Smooth muscle cell (in vitro differentiated cells): Measurements from ENCODE around the gene SRSF3. TPM values are rescaled to one million over a fixed set of nuclear protein-coding genes. Genes with fewer than 3 reads are reported as not detected.

ENCODE experiments used
- DNase-seq: peaks from one replicate; lab custom pipeline; 2025; ENCODE audit not compliant: unreplicated experiment; lab: John Stamatoyannopoulos, UW
- H2AFZ ChIP-seq: fragments of 200-600 bp; sonication (generic); 2 replicates; pipeline ENCODE4 v1.6.0; 2016; ENCODE audit warnings: antibody characterized with exemption, low read depth, mild to moderate bottlenecking
- H3F3A ChIP-seq: fragments of 200-600 bp; sonication (generic); 2 replicates; pipeline ENCODE4 v1.6.0; 2017; ENCODE audit warnings: antibody characterized with exemption, low read depth
- H3K27ac ChIP-seq: fragments of 200-600 bp; sonication (generic); 2 replicates; pipeline ENCODE4 v1.5.1; 2016; ENCODE audit warnings: low read depth, mild to moderate bottlenecking
- H3K27me3 ChIP-seq: fragments of 200-600 bp; sonication (generic); 2 replicates; pipeline ENCODE4 v1.6.1; 2016; ENCODE audit warnings: low read depth, mild to moderate bottlenecking
- H3K36me3 ChIP-seq: fragments of 200-600 bp; sonication (generic); 2 replicates; pipeline ENCODE4 v1.5.1; 2016; ENCODE audit warnings: low read depth
- H3K4me1 ChIP-seq: fragments of 200-600 bp; sonication (generic); 2 replicates; pipeline ENCODE4 v1.5.1; 2016; ENCODE audit warnings: low read depth
- H3K4me2 ChIP-seq: fragments of 200-600 bp; sonication (generic); 2 replicates; pipeline ENCODE4 v1.6.0; 2016; ENCODE audit warnings: mild to moderate bottlenecking
- H3K4me3 ChIP-seq: fragments of 200-600 bp; sonication (generic); 2 replicates; pipeline ENCODE4 v1.5.1; 2016; ENCODE audit warnings: mild to moderate bottlenecking
- H3K79me2 ChIP-seq: fragments of 200-600 bp; sonication (generic); 2 replicates; pipeline ENCODE4 v1.6.0; 2016; ENCODE audit warnings: low read depth, mild to moderate bottlenecking
- H3K9ac ChIP-seq: fragments of 200-600 bp; sonication (generic); 2 replicates; pipeline ENCODE4 v1.6.0; 2016; ENCODE audit warnings: low read depth
- H3K9me3 ChIP-seq: fragments of 200-600 bp; sonication (generic); replicated peaks from 2 replicates; pipeline ENCODE4 v1.5.1; 2016; ENCODE audit warnings: low read depth
- H4K20me1 ChIP-seq: fragments of 200-600 bp; sonication (generic); 2 replicates; pipeline ENCODE4 v1.6.0; 2016; ENCODE audit warnings: low read depth
- WGBS: methylation state at CpG from one replicate; pipeline ENCODE4 v1.1.7; 2016; ENCODE audit warnings: low lambda C conversion rate; 5-methylcytosine and 5-hydroxymethylcytosine counted together
- polyA plus RNA-seq: library from polyadenylated mRNA; unstranded; fragments of >200 nt; fragmentation: Nextera tagmentation; extraction: Ambion mirVana; gene quantifications from 2 replicates; pipeline ENCODE4 v1.2.1, GENCODE V29; 2016
- total RNA-seq: library from RNA; depleted of rRNA; stranded (reverse); fragments of >200 nt; gene quantifications from 2 replicates; pipeline ENCODE4 v1.2.3, GENCODE V29; 2014
- TF ChIP-seq, protein P1 (sequence below): fragments of 200-600 bp; sonication (generic); IDR thresholded peaks from 2 replicates; pipeline ENCODE4 v1.5.1; 2017; ENCODE audit warnings: borderline replicate concordance, mild to moderate bottlenecking, antibody characterized with exemption; ENCODE audit not compliant: insufficient read depth, poor library complexity, severe bottlenecking

Gene SRSF3
- total and polyA plus RNA-seq, 2 experiments from 2014 or later = 158 to 179 TPM

DNA sequence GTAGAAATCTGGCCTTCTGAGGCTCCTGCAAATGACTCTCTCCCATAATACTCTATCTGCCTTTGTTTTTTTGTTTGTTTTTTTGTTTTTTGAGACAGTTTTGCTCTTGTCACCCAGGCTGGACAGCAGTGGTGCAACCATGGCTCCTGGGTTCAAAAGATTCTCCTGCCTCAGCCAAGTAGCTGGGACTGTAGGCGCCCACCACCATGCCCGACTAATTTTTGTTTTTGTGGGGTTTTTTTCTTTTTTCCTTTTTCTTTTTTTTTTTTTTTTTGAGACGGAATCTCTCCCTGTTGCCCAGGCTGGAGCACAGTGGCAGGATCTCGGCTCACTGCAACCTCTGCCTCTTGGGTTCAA lies 30.3 kb upstream of the SRSF3 start:
- no peaks in the 10 kb centered on the region for H3K79me2 ChIP-seq
- no peaks in the 10 kb centered on the region for H3K36me3 ChIP-seq
- no peaks in the 10 kb centered on the region for H3F3A ChIP-seq
- 99% methylated on average over 4 of the region's 4 CpGs for WGBS
- no peaks in the 10 kb centered on the region for H4K20me1 ChIP-seq
- no peak overlapping the region for H3K9ac ChIP-seq
- H3K27me3 ChIP-seq = no peaks in the 10 kb centered on the region
- no peak overlapping the region for H3K4me2 ChIP-seq
- peak overlapping the region; percentile 39 for H2AFZ ChIP-seq
- no peak for DNase-seq
- H3K4me1 ChIP-seq = peaks cover 7% of the 10 kb centered on the region
- H3K27ac ChIP-seq = no peak overlapping the region
- H3K4me3 ChIP-seq = no peak overlapping the region
- TF ChIP-seq, protein P1, sequence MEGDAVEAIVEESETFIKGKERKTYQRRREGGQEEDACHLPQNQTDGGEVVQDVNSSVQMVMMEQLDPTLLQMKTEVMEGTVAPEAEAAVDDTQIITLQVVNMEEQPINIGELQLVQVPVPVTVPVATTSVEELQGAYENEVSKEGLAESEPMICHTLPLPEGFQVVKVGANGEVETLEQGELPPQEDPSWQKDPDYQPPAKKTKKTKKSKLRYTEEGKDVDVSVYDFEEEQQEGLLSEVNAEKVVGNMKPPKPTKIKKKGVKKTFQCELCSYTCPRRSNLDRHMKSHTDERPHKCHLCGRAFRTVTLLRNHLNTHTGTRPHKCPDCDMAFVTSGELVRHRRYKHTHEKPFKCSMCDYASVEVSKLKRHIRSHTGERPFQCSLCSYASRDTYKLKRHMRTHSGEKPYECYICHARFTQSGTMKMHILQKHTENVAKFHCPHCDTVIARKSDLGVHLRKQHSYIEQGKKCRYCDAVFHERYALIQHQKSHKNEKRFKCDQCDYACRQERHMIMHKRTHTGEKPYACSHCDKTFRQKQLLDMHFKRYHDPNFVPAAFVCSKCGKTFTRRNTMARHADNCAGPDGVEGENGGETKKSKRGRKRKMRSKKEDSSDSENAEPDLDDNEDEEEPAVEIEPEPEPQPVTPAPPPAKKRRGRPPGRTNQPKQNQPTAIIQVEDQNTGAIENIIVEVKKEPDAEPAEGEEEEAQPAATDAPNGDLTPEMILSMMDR = no peak
- no peaks in the 10 kb centered on the region for H3K9me3 ChIP-seq

DNA sequence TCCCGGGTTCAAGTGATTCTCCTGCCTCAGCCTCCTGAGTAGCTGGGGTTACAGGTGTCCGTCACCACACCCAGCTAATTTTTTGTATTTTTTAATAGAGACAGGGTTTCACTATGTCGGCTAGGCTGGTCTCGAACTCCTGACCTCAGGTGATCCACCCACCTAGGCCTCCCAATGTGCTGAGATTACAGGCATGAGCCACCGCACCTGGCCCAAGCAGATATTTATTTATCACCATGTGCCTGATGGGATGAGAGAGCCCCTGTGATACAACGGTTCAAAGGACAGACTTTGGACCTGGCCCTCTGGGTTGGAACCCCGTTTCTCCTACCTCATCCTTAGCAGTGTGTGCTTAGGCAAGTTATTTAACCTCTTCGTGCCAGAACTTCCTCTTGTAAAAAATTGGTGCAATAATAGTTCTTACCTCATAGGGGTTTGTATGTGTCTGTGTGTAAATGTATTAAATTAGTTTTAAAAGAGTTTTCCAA lies 27.7 kb upstream of the SRSF3 start:
- Histone ChIP-seq H3K36me3 (no peaks in the 10 kb centered on the region), H3K27ac (no peak overlapping the region), H3K4me1 (peaks cover 7% of the 10 kb centered on the region), H3K4me2 (no peak overlapping the region), H2AFZ (no peak overlapping the region), H3K9ac (no peak overlapping the region), H4K20me1 (no peaks in the 10 kb centered on the region), H3K27me3 (no peaks in the 10 kb centered on the region), H3K9me3 (no peaks in the 10 kb centered on the region), H3F3A (no peaks in the 10 kb centered on the region), H3K4me3 (no peak overlapping the region), H3K79me2 (no peaks in the 10 kb centered on the region)
- WGBS = 95% methylated on average over 8 of the region's 8 CpGs
- TF ChIP-seq, protein P1 = no peak
- no peak for DNase-seq

DNA sequence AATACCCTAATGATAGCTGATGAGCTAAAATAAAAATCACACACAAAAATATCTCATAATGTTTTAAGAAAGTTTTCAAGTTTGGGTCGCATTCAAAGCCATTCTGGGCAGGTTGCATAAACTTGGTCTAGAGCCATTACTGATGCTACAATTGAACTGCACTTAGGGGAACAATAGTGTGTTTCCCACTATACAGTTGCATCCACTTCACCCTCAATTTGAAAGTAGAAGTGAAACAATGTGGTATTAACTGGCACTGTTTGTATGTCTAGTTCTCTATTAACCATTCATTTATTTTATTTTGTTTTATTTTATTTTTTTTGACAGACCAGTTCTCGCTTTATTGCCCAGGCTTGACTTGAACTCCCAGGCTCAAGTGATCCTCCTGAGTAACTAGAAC lies 23.9 kb upstream of the SRSF3 start:
- no peak for DNase-seq
- Histone ChIP-seq H3K4me3 (no peak overlapping the region), H3K36me3 (no peaks in the 10 kb centered on the region), H3K9ac (no peak overlapping the region), H3K4me1 (no peaks in the 10 kb centered on the region), H3K9me3 (no peaks in the 10 kb centered on the region), H2AFZ (no peak overlapping the region), H4K20me1 (no peaks in the 10 kb centered on the region), H3K27me3 (no peaks in the 10 kb centered on the region), H3K27ac (no peak overlapping the region), H3F3A (no peaks in the 10 kb centered on the region), H3K79me2 (no peaks in the 10 kb centered on the region), H3K4me2 (no peak overlapping the region)
- 91% methylated on average over 2 of the region's 2 CpGs for WGBS
- TF ChIP-seq, protein P1 = no peak
